HCT116 (cell line): ENCODE measurements around the gene MRRF.

Experiments used
- CBX3 ChIP-seq: IDR thresholded peaks from 2 replicates; pipeline ENCODE4 v1.6.1; 2012; ENCODE audit warnings: low read depth
- EZH2 ChIP-seq: fragments of 200-600 bp; sonication (generic); IDR thresholded peaks from 2 replicates; pipeline ENCODE4 v1.6.1; 2017; ENCODE audit warnings: antibody characterized with exemption, mixed run types
- POLR2A ChIP-seq: IDR thresholded peaks from 2 replicates; pipeline ENCODE4 v1.7.0; 2011; ENCODE audit warnings: borderline replicate concordance; ENCODE audit not compliant: insufficient read depth, insufficient read length; ENCODE audit errors: extremely low read depth
- SRF ChIP-seq: IDR thresholded peaks from 2 replicates; pipeline ENCODE4 v1.6.1; 2012; ENCODE audit warnings: low read depth
- TF ChIP-seq, protein P1 (sequence below), 3 experiments: fragments of 200-600 bp in 1 of 3; sonication (generic) in 1 of 3; IDR thresholded peaks in 2 of 3; conservative IDR thresholded peaks in 1 of 3; 2 replicates each; pipeline ENCODE4 v1.5.1; 2012 to 2017; ENCODE audit warnings: low read depth in 2 of 3, low read length in 2 of 3, antibody characterized with exemption in 1 of 3, borderline replicate concordance in 1 of 3, control low read depth in 1 of 3, mild to moderate bottlenecking in 1 of 3, mixed read lengths in 1 of 3, mixed run types in 1 of 3, moderate library complexity in 1 of 3; ENCODE audit not compliant: insufficient read depth in 1 of 3
- TF ChIP-seq, protein P2 (sequence below): IDR thresholded peaks from 2 replicates; pipeline ENCODE4 v1.6.1; 2011; ENCODE audit warnings: mild to moderate bottlenecking, low read length, moderate library complexity; ENCODE audit not compliant: insufficient replicate concordance; ENCODE audit errors: extremely low read depth

GRCh38 chr9:122258886-122259415, 5.7 kb upstream of the MRRF start:
- TF ChIP-seq POLR2A = no peak
- TF ChIP-seq SRF = no peak
- TF ChIP-seq, protein P1, sequence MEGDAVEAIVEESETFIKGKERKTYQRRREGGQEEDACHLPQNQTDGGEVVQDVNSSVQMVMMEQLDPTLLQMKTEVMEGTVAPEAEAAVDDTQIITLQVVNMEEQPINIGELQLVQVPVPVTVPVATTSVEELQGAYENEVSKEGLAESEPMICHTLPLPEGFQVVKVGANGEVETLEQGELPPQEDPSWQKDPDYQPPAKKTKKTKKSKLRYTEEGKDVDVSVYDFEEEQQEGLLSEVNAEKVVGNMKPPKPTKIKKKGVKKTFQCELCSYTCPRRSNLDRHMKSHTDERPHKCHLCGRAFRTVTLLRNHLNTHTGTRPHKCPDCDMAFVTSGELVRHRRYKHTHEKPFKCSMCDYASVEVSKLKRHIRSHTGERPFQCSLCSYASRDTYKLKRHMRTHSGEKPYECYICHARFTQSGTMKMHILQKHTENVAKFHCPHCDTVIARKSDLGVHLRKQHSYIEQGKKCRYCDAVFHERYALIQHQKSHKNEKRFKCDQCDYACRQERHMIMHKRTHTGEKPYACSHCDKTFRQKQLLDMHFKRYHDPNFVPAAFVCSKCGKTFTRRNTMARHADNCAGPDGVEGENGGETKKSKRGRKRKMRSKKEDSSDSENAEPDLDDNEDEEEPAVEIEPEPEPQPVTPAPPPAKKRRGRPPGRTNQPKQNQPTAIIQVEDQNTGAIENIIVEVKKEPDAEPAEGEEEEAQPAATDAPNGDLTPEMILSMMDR (IDR thresholded peaks at IDR 0.05 in 2 of 3, conservative IDR thresholded peaks at IDR 0.05 in 1 of 3; ENCODE audit: borderline replicate concordance in 1 of 3, insufficient read depth in 1 of 3, low read depth in 2 of 3, low read length in 2 of 3) = no peak
- TF ChIP-seq EZH2 = no peak
- TF ChIP-seq CBX3 = no peak
- TF ChIP-seq, protein P2, sequence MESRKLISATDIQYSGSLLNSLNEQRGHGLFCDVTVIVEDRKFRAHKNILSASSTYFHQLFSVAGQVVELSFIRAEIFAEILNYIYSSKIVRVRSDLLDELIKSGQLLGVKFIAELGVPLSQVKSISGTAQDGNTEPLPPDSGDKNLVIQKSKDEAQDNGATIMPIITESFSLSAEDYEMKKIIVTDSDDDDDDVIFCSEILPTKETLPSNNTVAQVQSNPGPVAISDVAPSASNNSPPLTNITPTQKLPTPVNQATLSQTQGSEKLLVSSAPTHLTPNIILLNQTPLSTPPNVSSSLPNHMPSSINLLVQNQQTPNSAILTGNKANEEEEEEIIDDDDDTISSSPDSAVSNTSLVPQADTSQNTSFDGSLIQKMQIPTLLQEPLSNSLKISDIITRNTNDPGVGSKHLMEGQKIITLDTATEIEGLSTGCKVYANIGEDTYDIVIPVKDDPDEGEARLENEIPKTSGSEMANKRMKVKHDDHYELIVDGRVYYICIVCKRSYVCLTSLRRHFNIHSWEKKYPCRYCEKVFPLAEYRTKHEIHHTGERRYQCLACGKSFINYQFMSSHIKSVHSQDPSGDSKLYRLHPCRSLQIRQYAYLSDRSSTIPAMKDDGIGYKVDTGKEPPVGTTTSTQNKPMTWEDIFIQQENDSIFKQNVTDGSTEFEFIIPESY = no peak
